HG03139 (cell line): ENCODE measurements around the gene AGFG2.

Experiments
- ATAC-seq: cut with Tn5 transposase; IDR thresholded peaks from one replicate; pipeline ENCODE4 v1.9.1; 2021; ENCODE audit not compliant: unreplicated experiment

AGFG2 gene

GRCh38 chr7:100606313-100606712, 67.3 kb downstream of the AGFG2 start:
- no peak for ATAC-seq

- ATAC-seq = no peak
Measured at GRCh38 chr7:100607111-100607510, 68.1 kb downstream of the AGFG2 start.

- no peak for ATAC-seq
Measured at GRCh38 chr7:100609958-100610357, 71.0 kb downstream of the AGFG2 start.

- peak; percentile 93 for ATAC-seq
Measured at GRCh38 chr7:100611983-100612729, 73.2 kb downstream of the AGFG2 start, which contains the start of gene MOSPD3. Gene MOSPD3, plus strand, starts transcription at chr7:100612540. Its CDS starts 252 bp downstream, at chr7:100612792.

- no peak for ATAC-seq
Measured at GRCh38 chr7:100612730-100613390, 73.9 kb downstream of the AGFG2 start.

GRCh38 chr7:100613412-100614175, 74.6 kb downstream of the AGFG2 start:
- no peak for ATAC-seq

GRCh38 chr7:100614308-100614861, 75.4 kb downstream of the AGFG2 start:
- no peak for ATAC-seq
